ENCODE data around the gene GASK1A. TPM values are rescaled to one million over a fixed set of nuclear protein-coding genes. Genes with fewer than 3 reads are reported as not detected.
A peak's percentile ranks its signal among the peaks of the same experiment; 100 is the strongest.

Gene GASK1A
- total RNA-seq, 1 experiment from 2014 or later, result 5.4 TPM

GRCh38 chr3:43001094-43001553, 22.0 kb downstream of the GASK1A start:
- H3K23ac ChIP-seq (ENCODE audit: insufficient read length, low read depth, low read length), result no peak overlapping the region
- no peak for TF ChIP-seq CTCF (conservative IDR thresholded peaks at IDR 0.05)
- H4K8ac ChIP-seq (replicated peaks; ENCODE audit: insufficient read length, low read depth, low read length), result no peak overlapping the region
- H3K4me2 ChIP-seq (ENCODE audit: insufficient read depth, insufficient read length, low read length), result no peak overlapping the region
- no peak overlapping the region; the same call in 1 of the 2 replicates for H3K14ac ChIP-seq (ENCODE audit: insufficient read depth, low read length)
- H2BK20ac ChIP-seq (ENCODE audit: low read depth, low read length, poor library complexity, severe bottlenecking), result no peak overlapping the region
- no peaks in the 10 kb centered on the region for H3K79me1 ChIP-seq (ENCODE audit: insufficient read depth, low read depth, low read length, poor library complexity, severe bottlenecking)
- no peaks in the 10 kb centered on the region for H3K79me2 ChIP-seq (ENCODE audit: insufficient read depth, low read length)
- no peak overlapping the region for H3K9ac ChIP-seq (ENCODE audit: extremely low read depth, insufficient read length, low read length)
- H3K4ac ChIP-seq (ENCODE audit: low read depth, low read length), result no peak overlapping the region
- Mint-ChIP-seq H3K27ac (peak overlapping the region in 1 of 3 experiments; percentile 19; a peak in 1 of 7 replicates), H3K4me1 (peaks cover 3 to 11% of the 10 kb centered on the region in 2 experiments; a peak in 2 of 4 replicates), H3K27me3 (ENCODE audit: low read depth) (no peaks in the 10 kb centered on the region; the same call in 1 of the 2 replicates), H3K4me3 (no peak overlapping the region), H3K36me3 (ENCODE audit: insufficient read depth in 1 of 3, low read depth in 3 of 3) (no peaks in the 10 kb centered on the region; a peak in 1 of 7 replicates), H3K9me3 (no peaks in the 10 kb centered on the region)
- no peaks in the 10 kb centered on the region for H3K9me3 ChIP-seq (ENCODE audit: control insufficient read depth, low read depth, low read length)
- no peak overlapping the region for H2BK12ac ChIP-seq (ENCODE audit: insufficient read length, low read depth, low read length)
- H3K56ac ChIP-seq (ENCODE audit: insufficient read length, low read depth, low read length), result no peak overlapping the region
- no peak overlapping the region for H2BK15ac ChIP-seq (ENCODE audit: low read depth, low read length)
- H3K4me1 ChIP-seq (ENCODE audit: insufficient read depth, low read length), result no peaks in the 10 kb centered on the region
- no peaks in the 10 kb centered on the region for H3K23me2 ChIP-seq (ENCODE audit: insufficient read length, low read depth, low read length, poor library complexity, severe bottlenecking)
- no CpG with 5 or more reads among the region's 8 CpGs for WGBS (ENCODE audit: extremely low coverage, insufficient read length, low lambda C conversion rate)
- H2AK5ac ChIP-seq (ENCODE audit: insufficient read length, low read length), result no peak overlapping the region
- no peak overlapping the region for H4K91ac ChIP-seq (ENCODE audit: insufficient read length, low read depth, low read length)
- H2AFZ ChIP-seq (ENCODE audit: low read length), result no peak overlapping the region
- H2BK120ac ChIP-seq (ENCODE audit: low read depth, low read length, poor library complexity, severe bottlenecking), result no peak overlapping the region
- no peaks in the 10 kb centered on the region for H4K20me1 ChIP-seq (ENCODE audit: control insufficient read depth, insufficient read depth, insufficient read length)
- H3K18ac ChIP-seq (ENCODE audit: insufficient read length, low read depth, low read length), result no peak overlapping the region
- H3T11ph ChIP-seq (ENCODE audit: low read length), result no peak overlapping the region
- DNase-seq, result no peak
- no peak overlapping the region for H3K27ac ChIP-seq (ENCODE audit: insufficient read length, low read depth, low read length)
- H2BK5ac ChIP-seq (ENCODE audit: insufficient read length, low read length), result no peak overlapping the region
- no peaks in the 10 kb centered on the region for H3K27me3 ChIP-seq (ENCODE audit: insufficient read depth, low read length)
- H4K5ac ChIP-seq (ENCODE audit: insufficient read length, low read depth, low read length), result no peak overlapping the region

All from H9 (cell line).